Ovary (tissue), 9 donors: ENCODE results near the gene MPPED1. TPM values are rescaled to one million over a fixed set of nuclear protein-coding genes. Genes with fewer than 3 reads are reported as not detected.

Source experiments
- DNase-seq, 5 donors: peaks; one replicate each; pipeline ENCODE4 v3.0.0-alpha.2; 2019 to 2020
- H3K27ac ChIP-seq, 2 donors: fragments of 200-600 bp; one replicate each; pipeline versions ENCODE4 v1.5.1 to v1.8.0; 2019 to 2022
- H3K27me3 ChIP-seq: fragments of 200-600 bp; one replicate; pipeline ENCODE4 v1.8.0; 2022
- H3K36me3 ChIP-seq: fragments of 200-600 bp; sonication (generic); one replicate; pipeline ENCODE4 v1.5.1; 2019
- H3K4me1 ChIP-seq: one replicate; pipeline ENCODE4 v1.8.1; 2013; ENCODE audit warnings: mild to moderate bottlenecking, moderate library complexity; ENCODE audit not compliant: insufficient read depth
- H3K4me3 ChIP-seq: fragments of 200-600 bp; sonication (generic); one replicate; pipeline ENCODE4 v1.5.1; 2017
- H3K9me3 ChIP-seq, 2 donors: fragments of 200-600 bp in 1 of 2; sonication (generic) in 1 of 2; one replicate each; pipeline versions ENCODE4 v1.5.1 to v1.8.1; 2013 to 2019; ENCODE audit warnings: mild to moderate bottlenecking in 1 of 2, moderate library complexity in 1 of 2
- EP300 ChIP-seq: sonication (generic); formaldehyde crosslinking; IDR thresholded peaks from one replicate; pipeline ENCODE4 v1.6.1; 2017; ENCODE audit warnings: antibody characterized with exemption
- POLR2A ChIP-seq: fragments of 450-650 bp; IDR thresholded peaks from one replicate; pipeline ENCODE4 v1.6.1; 2017; ENCODE audit warnings: antibody characterized with exemption, mild to moderate bottlenecking, moderate library complexity
- WGBS, 3 donors: extraction: QIAGEN DNeasy Blood & Tissue Kit in 1 of 3; methylation state at CpG; one replicate each; pipeline versions ENCODE4 v1.1.5 to v1.1.7; 2013 to 2017; 5-methylcytosine and 5-hydroxymethylcytosine counted together
- intact Hi-C, 4 donors: fragments of 100-400 bp; cut with DNase I; formaldehyde crosslinking; loops; one replicate each; pipeline versions ENCODE4 v1.11.0 to v1.15.1; 2022 to 2023
- polyA plus RNA-seq, 2 donors: library from polyadenylated mRNA; stranded (reverse); fragments of 200-250 nt in 1 of 2; fragments of 350-450 nt in 1 of 2; fragmentation: Illumina TruSeq in 1 of 2; extraction: RNeasy Lipid Tissue Mini Kit (QIAGEN cat#74804) in 1 of 2; gene quantifications; one replicate each; pipeline ENCODE4 v1.2.3, GENCODE V29; 2013 to 2014
- total RNA-seq, 7 donors: library from RNA; depleted of rRNA in 2 of 7; stranded (reverse); fragments of >200 nt in 2 of 7; fragmentation: NEBNext Ultra II Directional in 3 of 7; extraction: Animal tissue kit (Norgen Biotek cat#: 25700) in 3 of 7; gene quantifications; one replicate each; pipeline versions ENCODE4 v1.1.0 to v1.2.4, GENCODE V29; 2016 to 2023
- TF ChIP-seq, protein P1 (sequence below), 3 donors: fragments of 450-650 bp in 2 of 3; fragments of 200-600 bp in 1 of 3; IDR thresholded peaks; one replicate each; pipeline versions ENCODE4 v1.5.1 to v1.8.0; 2016 to 2022; ENCODE audit warnings: antibody characterized with exemption in 3 of 3, mild to moderate bottlenecking in 1 of 3
- donor health status: DM: no; HTN: no; CAD: no; lungs with moderate emphysema.
- donor health status: DM: no; HTN: no; CAD: no.
- donor health status: Bipolar disorder and iron deficiency.
- donor health status: DM: yes; HTN: yes; CAD: no.
- donor health status: DM: no; HTN: no; CAD: no.
- donor health status: DM: yes; HTN: yes; CAD: no.

MPPED1 gene
- total and polyA plus RNA-seq, 9 donors = 0.45 to 4.1 (median 2.1) TPM

- Histone ChIP-seq H3K27ac (no peak overlapping the region), H3K9me3 (no peaks in the 10 kb centered on the region), H3K4me1 (no peaks in the 10 kb centered on the region), H3K36me3 (no peaks in the 10 kb centered on the region), H3K4me3 (no peak overlapping the region), H3K27me3 (no peaks in the 10 kb centered on the region)
- DNase-seq = no peak
- no peak for TF ChIP-seq POLR2A
- no peak for TF ChIP-seq EP300
- TF ChIP-seq, protein P1, sequence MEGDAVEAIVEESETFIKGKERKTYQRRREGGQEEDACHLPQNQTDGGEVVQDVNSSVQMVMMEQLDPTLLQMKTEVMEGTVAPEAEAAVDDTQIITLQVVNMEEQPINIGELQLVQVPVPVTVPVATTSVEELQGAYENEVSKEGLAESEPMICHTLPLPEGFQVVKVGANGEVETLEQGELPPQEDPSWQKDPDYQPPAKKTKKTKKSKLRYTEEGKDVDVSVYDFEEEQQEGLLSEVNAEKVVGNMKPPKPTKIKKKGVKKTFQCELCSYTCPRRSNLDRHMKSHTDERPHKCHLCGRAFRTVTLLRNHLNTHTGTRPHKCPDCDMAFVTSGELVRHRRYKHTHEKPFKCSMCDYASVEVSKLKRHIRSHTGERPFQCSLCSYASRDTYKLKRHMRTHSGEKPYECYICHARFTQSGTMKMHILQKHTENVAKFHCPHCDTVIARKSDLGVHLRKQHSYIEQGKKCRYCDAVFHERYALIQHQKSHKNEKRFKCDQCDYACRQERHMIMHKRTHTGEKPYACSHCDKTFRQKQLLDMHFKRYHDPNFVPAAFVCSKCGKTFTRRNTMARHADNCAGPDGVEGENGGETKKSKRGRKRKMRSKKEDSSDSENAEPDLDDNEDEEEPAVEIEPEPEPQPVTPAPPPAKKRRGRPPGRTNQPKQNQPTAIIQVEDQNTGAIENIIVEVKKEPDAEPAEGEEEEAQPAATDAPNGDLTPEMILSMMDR (IDR thresholded peaks at IDR 0.05) = no peak
- WGBS, 3 donors = 85 to 89% (median 86%) methylated on average over 15 of the region's 15 CpGs
- intact Hi-C loops = loop anchor here in 1 of 4 donors (10.0 kb wide), 1 partner anchor 397 kb away; the partner anchor contains the start of gene EFCAB6
These were observed 6.4 kb downstream of the MPPED1 start for GRCh38 chr22:43418079-43418825.

GRCh38 chr22:43419371-43420080 is 7.7 kb downstream of the MPPED1 start:
- intact Hi-C loops = loop anchor here in 1 of 4 donors (10.0 kb wide), 1 partner anchor 395 kb away; the partner anchor contains the start of gene EFCAB6

GRCh38 chr22:43421046-43421665 is 9.3 kb downstream of the MPPED1 start:
- H3K4me3 ChIP-seq = no peak overlapping the region
- intact Hi-C loops = no loop called here
- TF ChIP-seq EP300 (no peak), POLR2A (no peak)
- TF ChIP-seq, protein P1 (IDR thresholded peaks at IDR 0.05) = no peak
- no peaks in the 10 kb centered on the region for H3K27me3 ChIP-seq
- H3K9me3 ChIP-seq = no peaks in the 10 kb centered on the region
- 68 to 88% (median 82%) methylated on average over 36 of the region's 36 CpGs for WGBS, 3 donors
- H3K36me3 ChIP-seq = no peaks in the 10 kb centered on the region
- DNase-seq = no peak
- H3K4me1 ChIP-seq = no peaks in the 10 kb centered on the region
- H3K27ac ChIP-seq = no peak overlapping the region

More at GRCh38 chr22:43419371-43420080, 7.7 kb downstream of the MPPED1 start:
- no peak for DNase-seq
- no peaks in the 10 kb centered on the region for H3K9me3 ChIP-seq
- TF ChIP-seq POLR2A = no peak
- TF ChIP-seq, protein P1 (IDR thresholded peaks at IDR 0.05) = no peak
- no peak for TF ChIP-seq EP300
- WGBS, 3 donors = 84 to 87% (median 84%) methylated on average over 13 of the region's 13 CpGs
- H3K4me3 ChIP-seq = no peak overlapping the region
- no peaks in the 10 kb centered on the region for H3K27me3 ChIP-seq
- H3K36me3 ChIP-seq = no peaks in the 10 kb centered on the region
- H3K27ac ChIP-seq = no peak overlapping the region
- no peaks in the 10 kb centered on the region for H3K4me1 ChIP-seq

GRCh38 chr22:43421914-43422615 is 10.3 kb downstream of the MPPED1 start:
- Histone ChIP-seq H3K4me3 (no peak overlapping the region), H3K36me3 (no peaks in the 10 kb centered on the region), H3K9me3 (no peaks in the 10 kb centered on the region), H3K27me3 (no peaks in the 10 kb centered on the region), H3K4me1 (no peaks in the 10 kb centered on the region), H3K27ac (no peak overlapping the region)
- intact Hi-C loops = no loop called here
- no peak for DNase-seq
- 90 to 91% (median 91%) methylated on average over 13 of the region's 13 CpGs for WGBS, 3 donors
- TF ChIP-seq POLR2A (no peak), EP300 (no peak)
- TF ChIP-seq, protein P1 (IDR thresholded peaks at IDR 0.05) = no peak
